Skin epidermis (tissue), 12 donors: Measurements from ENCODE around the gene KRTAP6-2.

Source experiments
- H3K27ac ChIP-seq, 21 experiments: fragments of 200-600 bp; sonication (generic) in 11 of 21; one replicate each; pipeline ENCODE4 v1.5.0; 2020; ENCODE audit warnings: mild to moderate bottlenecking in 3 of 21, inconsistent platforms in 2 of 21, moderate library complexity in 2 of 21
- H3K4me3 ChIP-seq, 7 experiments: fragments of 200-600 bp; sonication (generic) in 2 of 7; one replicate each; pipeline ENCODE4 v1.5.0; 2020; ENCODE audit warnings: inconsistent platforms in 2 of 7, mild to moderate bottlenecking in 2 of 7, moderate library complexity in 1 of 7

KRTAP6-2 gene

DNA sequence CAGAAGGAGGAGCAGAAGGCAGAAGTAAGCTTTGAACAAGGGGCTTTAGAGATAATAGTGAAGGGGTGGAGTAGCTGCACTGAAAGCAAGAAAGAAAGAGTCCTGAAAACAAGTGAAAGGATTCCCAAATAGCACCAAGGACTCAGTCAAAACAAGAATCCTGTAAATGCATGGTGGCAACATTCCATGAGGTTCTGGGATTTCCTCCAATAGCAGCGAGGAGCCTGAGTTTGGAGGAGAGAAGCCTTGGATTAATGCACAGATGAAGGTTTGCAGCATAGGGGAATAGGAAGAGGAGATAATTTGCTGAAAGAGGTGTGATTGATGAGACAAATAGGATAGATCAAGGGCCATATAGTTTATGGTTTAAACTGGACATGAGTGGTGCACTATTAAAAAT, 19.4 kb downstream of the KRTAP6-2 start:
- H3K4me3 ChIP-seq = no peak overlapping the region
- no peak overlapping the region for H3K27ac ChIP-seq

DNA sequence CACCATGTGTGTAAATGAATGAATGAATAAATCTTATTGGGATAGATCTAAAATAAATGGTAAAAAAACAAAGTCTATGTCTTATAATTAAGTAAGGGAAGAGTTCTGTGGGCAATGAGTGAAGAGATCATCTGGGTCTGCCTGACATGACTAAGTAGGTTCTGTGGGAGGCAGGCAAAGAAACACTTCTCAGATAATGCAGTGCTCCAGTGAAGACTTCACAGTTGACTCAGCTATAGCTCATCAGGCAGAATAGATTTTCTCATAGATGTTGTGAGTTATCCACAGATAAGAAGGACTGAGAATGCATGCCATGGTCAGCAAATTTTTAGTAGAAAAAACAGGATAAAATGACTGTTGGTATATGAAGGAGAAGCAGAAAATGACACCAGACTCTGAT, 20.9 kb downstream of the KRTAP6-2 start:
- no peak overlapping the region for H3K4me3 ChIP-seq
- H3K27ac ChIP-seq = no peak overlapping the region

DNA sequence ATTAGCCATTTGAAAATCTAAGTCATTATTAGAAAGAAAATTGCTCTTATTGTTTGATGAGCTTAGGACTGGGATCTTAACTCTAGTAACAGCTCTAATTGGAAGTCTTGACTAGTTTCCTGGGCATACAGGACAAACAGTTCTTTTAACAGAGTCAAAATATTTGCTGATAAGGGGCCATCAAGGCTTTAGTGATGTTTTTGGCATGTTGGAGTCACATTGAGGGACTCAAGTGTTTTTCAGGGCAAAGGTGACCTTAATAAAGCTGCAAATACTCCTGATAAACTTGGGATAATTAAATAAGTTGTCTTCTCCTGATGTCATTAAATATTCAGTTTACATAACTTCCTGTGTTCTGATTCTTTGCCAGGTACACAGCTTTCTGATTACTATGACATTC, 31.1 kb downstream of the KRTAP6-2 start:
- Histone ChIP-seq H3K27ac (no peak overlapping the region), H3K4me3 (no peak overlapping the region)

DNA sequence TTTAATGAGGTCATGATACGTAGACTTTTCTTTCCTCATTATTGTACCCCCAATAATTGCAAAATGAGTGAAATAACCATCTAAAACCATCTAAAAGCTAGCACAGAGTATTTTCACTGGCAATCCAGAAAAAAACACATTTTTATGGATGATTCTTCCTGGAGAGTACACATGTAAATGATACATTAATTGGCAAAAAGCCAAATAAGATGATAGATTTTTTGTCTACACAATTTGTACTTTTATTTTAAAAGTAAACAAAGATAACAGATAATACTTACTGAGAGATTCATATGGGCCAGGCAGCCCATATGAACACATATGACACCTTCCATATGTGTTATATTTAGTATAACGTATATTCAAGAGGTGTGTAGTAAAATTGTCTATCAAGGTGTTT, 35.1 kb downstream of the KRTAP6-2 start:
- Histone ChIP-seq H3K27ac (no peak overlapping the region), H3K4me3 (no peak overlapping the region)

DNA sequence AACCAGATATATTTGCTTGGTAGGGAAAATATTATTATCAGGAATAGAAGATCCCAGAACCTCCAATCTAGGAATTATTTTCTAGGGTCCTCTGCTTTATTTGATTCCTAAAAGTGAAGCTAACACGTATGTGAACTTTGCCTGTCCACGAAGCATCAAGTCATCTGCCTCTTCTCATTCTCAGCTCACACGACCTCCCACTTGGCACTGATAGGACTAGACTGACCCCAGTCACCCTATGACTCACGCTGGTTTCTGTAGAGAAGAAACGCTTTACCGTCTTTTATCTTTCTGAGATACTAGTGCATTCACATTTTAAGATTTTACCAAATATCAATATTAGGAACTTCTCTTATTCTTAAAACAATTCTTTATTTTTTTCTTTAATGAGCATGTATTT, 35.6 kb downstream of the KRTAP6-2 start:
- H3K27ac ChIP-seq = no peak overlapping the region
- no peak overlapping the region for H3K4me3 ChIP-seq

DNA sequence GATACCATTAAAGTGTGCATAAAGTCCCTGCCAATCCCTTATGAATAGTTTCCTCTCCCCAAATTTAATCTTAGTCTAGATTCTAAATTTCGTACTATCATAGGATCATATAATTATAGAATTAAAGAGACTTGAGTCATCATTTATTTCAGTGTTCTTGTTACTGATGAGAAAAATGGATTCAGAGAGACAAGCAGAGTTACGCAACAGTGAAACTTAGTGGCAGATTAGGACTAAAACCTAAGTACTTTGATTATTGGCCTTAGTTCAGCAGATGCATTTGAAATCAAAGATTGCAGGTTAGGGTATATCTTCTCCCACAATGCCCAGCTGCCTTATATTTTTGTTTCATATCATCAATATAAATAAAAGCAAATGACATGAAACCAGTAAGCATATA, 36.7 kb downstream of the KRTAP6-2 start:
- H3K4me3 ChIP-seq = no peak overlapping the region
- H3K27ac ChIP-seq = no peak overlapping the region

DNA sequence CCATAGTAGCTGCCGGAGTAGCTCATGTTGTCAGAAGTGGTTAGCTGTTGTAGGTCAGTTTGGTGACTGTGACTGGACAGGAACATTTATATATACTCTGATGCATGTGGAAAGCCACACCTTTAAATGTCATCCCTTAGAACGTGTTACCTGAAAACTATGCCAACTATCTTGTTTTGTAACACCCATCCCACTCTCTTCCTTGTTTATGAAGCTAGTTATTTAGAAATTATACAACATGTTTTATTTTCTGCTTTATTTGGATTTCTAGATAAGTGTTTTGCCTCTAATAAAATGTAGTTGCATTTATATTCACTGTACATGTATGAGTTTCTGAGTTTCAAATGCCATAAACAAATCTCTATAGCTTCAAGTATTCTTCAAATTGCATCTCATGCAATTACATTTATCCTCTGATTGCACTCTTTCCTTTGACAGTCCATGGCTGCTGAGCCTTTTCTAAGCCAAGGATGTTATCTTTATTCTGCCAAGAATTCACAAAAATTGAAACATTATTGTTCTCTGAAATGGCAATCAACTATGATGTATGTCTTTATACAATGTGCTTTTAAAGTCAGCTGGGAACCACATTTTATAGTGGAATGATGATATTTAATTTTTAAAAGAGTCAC, 37.3 kb downstream of the KRTAP6-2 start, which contains the start of gene KRTAP19-7:
TSS of gene KRTAP19-7 (minus strand) at position 51 of the 632 bp plus-strand sequence. CDS start at position 26, 25 bp downstream.
- H3K27ac ChIP-seq = no peak within 1 kb of the TSS
- no peak within 1 kb of the TSS for H3K4me3 ChIP-seq

DNA sequence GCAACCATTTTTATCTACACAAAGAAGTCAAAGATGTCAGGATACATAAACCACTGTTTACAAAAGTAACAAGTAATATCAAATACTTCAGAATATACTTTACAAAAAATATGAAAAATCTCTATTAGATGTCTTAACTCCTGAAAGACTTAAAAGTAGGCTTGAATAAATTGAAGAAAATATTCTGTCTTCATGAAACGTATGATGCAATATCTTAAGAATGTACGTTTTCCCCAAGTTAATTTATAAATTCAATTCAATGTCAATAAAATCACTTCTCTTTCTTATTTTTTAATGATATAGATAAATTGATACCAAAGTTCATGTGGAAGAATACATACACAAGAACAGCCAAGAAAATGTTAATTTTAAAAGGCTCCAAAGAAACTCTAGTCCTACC, 43.6 kb downstream of the KRTAP6-2 start:
- no peak overlapping the region for H3K4me3 ChIP-seq
- no peak overlapping the region for H3K27ac ChIP-seq

DNA sequence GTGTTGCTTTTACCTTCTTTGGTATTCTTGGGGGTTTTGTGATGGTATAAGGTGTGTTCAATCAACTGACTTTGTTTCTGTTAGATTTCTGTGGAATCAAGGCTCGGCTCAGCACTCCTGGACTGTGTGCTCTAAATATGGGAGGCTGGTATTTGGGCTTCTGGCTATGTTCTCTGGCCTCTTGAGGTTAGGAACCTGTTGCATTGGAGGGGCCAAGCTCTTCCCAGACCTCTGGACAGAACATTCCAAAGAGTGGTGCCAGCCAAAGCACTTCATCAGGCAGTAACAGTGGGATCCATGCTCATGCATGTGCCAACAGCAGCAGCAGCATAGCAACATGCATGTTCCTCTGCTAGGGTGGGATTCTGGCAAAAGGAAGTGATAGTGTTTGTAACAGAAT, 45.9 kb downstream of the KRTAP6-2 start:
- Histone ChIP-seq H3K27ac (no peak overlapping the region), H3K4me3 (no peak overlapping the region)
